Measurements from ENCODE around the gene DDRGK1.

Gene DDRGK1

GRCh38 chr20:3192226-3193015 is 12.1 kb downstream of the DDRGK1 start:
- TF ChIP-seq POLR2AphosphoS5 (IDR thresholded peaks at IDR 0.05; ENCODE audit: low read depth, low read length), result no peak
- no peak for TF ChIP-seq FOXP2 (optimal IDR thresholded peaks at IDR 0.05; ENCODE audit: borderline replicate concordance, extremely low read depth, extremely low read length, insufficient read depth)
- no peak for TF ChIP-seq SIN3A (IDR thresholded peaks at IDR 0.05; ENCODE audit: borderline replicate concordance, insufficient read depth, low read length)
- TF ChIP-seq TAF1 (IDR thresholded peaks at IDR 0.05; ENCODE audit: borderline replicate concordance, insufficient read depth, low read length), result no peak
- no peak for TF ChIP-seq REST (IDR thresholded peaks at IDR 0.05; ENCODE audit: insufficient read depth in 1 of 2, low read depth in 2 of 2, low read length in 2 of 2)

- TF ChIP-seq FOXP2 (optimal IDR thresholded peaks at IDR 0.05; ENCODE audit: borderline replicate concordance, extremely low read depth, extremely low read length, insufficient read depth), result no peak
- TF ChIP-seq POLR2AphosphoS5 (IDR thresholded peaks at IDR 0.05; ENCODE audit: low read depth, low read length), result no peak
- no peak for TF ChIP-seq SIN3A (IDR thresholded peaks at IDR 0.05; ENCODE audit: borderline replicate concordance, insufficient read depth, low read length)
- no peak for TF ChIP-seq TAF1 (IDR thresholded peaks at IDR 0.05; ENCODE audit: borderline replicate concordance, insufficient read depth, low read length)
- TF ChIP-seq REST (IDR thresholded peaks at IDR 0.05; ENCODE audit: insufficient read depth in 1 of 2, low read depth in 2 of 2, low read length in 2 of 2), result no peak
These were observed 13.8 kb downstream of the DDRGK1 start for GRCh38 chr20:3190681-3191111.

- TF ChIP-seq FOXP2 (optimal IDR thresholded peaks at IDR 0.05; ENCODE audit: borderline replicate concordance, extremely low read depth, extremely low read length, insufficient read depth), result no peak
- no peak for TF ChIP-seq TAF1 (IDR thresholded peaks at IDR 0.05; ENCODE audit: borderline replicate concordance, insufficient read depth, low read length)
- no peak for TF ChIP-seq POLR2AphosphoS5 (IDR thresholded peaks at IDR 0.05; ENCODE audit: low read depth, low read length)
These were observed 14.8 kb downstream of the DDRGK1 start for GRCh38 chr20:3189561-3190131.

- TF ChIP-seq TAF1 (IDR thresholded peaks at IDR 0.05; ENCODE audit: borderline replicate concordance, insufficient read depth, low read length) (no peak), SIN3A (IDR thresholded peaks at IDR 0.05; ENCODE audit: borderline replicate concordance, insufficient read depth, low read length) (no peak), FOXP2 (optimal IDR thresholded peaks at IDR 0.05; ENCODE audit: borderline replicate concordance, extremely low read depth, extremely low read length, insufficient read depth) (no peak), REST (IDR thresholded peaks at IDR 0.05; ENCODE audit: insufficient read depth in 1 of 2, low read depth in 2 of 2, low read length in 2 of 2) (no peak), POLR2AphosphoS5 (IDR thresholded peaks at IDR 0.05; ENCODE audit: low read depth, low read length) (no peak)
These were observed 15.6 kb downstream of the DDRGK1 start for GRCh38 chr20:3188823-3189413.

DNA sequence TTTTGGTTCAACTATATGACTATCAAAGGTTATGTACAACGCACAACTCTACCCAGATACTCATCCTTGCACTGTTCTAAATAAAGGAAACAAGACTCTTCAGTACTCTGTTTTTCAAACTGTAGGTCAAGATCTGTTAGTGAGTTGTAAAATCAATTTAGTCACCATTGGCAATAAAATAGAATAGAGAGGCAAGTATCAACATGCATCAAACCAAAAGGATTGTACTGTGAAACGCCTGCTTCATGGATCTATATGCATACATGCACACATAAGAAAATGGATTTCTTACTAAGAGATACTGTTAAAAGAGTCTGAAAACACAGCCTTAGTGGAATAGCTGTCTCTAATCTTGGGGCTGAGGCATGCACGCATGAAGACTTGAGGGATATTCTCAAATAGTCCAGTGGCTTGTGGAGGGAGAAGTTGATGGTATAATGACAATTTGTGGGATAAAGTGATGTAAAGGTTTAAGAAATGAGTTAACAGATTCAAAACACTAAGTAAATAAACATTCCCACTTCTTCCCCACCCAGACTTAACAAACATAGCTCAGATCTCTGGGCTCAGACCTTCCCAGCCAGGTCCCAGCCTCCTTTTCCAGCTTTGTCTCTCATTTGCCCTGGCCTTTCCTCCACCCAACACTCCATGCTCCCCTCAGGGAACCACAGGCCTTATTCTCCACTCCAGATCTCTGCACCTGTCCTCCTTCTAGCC is 20.4 kb downstream of the DDRGK1 start:
- no peak for TF ChIP-seq TAF1 (IDR thresholded peaks at IDR 0.05; ENCODE audit: borderline replicate concordance, insufficient read depth, low read length)
- no peak for TF ChIP-seq REST (IDR thresholded peaks at IDR 0.05; ENCODE audit: insufficient read depth in 1 of 2, low read depth in 2 of 2, low read length in 2 of 2)
- no peak for TF ChIP-seq SIN3A (IDR thresholded peaks at IDR 0.05; ENCODE audit: borderline replicate concordance, insufficient read depth, low read length)
- TF ChIP-seq FOXP2 (optimal IDR thresholded peaks at IDR 0.05; ENCODE audit: borderline replicate concordance, extremely low read depth, extremely low read length, insufficient read depth), result no peak
- TF ChIP-seq POLR2AphosphoS5 (IDR thresholded peaks at IDR 0.05; ENCODE audit: low read depth, low read length), result no peak

Data from PFSK-1 (cell line).